Measurements from ENCODE around the gene KCNJ15.

Gene KCNJ15

GRCh38 chr21:38254970-38255369 lies 1.8 kb upstream of the KCNJ15 start:
- TF ChIP-seq CSRNP3 (CRISPR knock-in tag; IDR thresholded peaks at IDR 0.05) = no peak
- no peak for TF ChIP-seq TSHZ2 (CRISPR knock-in tag; IDR thresholded peaks at IDR 0.05)
- no peak for TF ChIP-seq POU6F1 (CRISPR knock-in tag; IDR thresholded peaks at IDR 0.05; ENCODE audit: borderline replicate concordance, low read depth)
- no peak for TF ChIP-seq ZFP30 (CRISPR knock-in tag; IDR thresholded peaks at IDR 0.05)
- TF ChIP-seq ZC3H10 (CRISPR knock-in tag; IDR thresholded peaks at IDR 0.05) = no peak
- no peak for ATAC-seq

- no peak for ATAC-seq
- TF ChIP-seq ZFP3 (CRISPR knock-in tag; IDR thresholded peaks at IDR 0.05) = no peak
- TF ChIP-seq PATZ1 (CRISPR knock-in tag; IDR thresholded peaks at IDR 0.05; ENCODE audit: borderline replicate concordance) = no peak
- no peak for TF ChIP-seq TSHZ2 (CRISPR knock-in tag; IDR thresholded peaks at IDR 0.05)
- no peak for TF ChIP-seq ZC3H10 (CRISPR knock-in tag; IDR thresholded peaks at IDR 0.05)
- TF ChIP-seq ZNF70 (CRISPR knock-in tag; IDR thresholded peaks at IDR 0.05) = no peak
- TF ChIP-seq ZNF565 (CRISPR knock-in tag; conservative IDR thresholded peaks at IDR 0.05; ENCODE audit: low read depth) = no peak
- TF ChIP-seq ARNTL (CRISPR knock-in tag; IDR thresholded peaks at IDR 0.05; ENCODE audit: borderline replicate concordance, low read depth) = no peak
- no peak for TF ChIP-seq GLIS3 (CRISPR knock-in tag; IDR thresholded peaks at IDR 0.05)
- TF ChIP-seq CREB5 (CRISPR knock-in tag; IDR thresholded peaks at IDR 0.05; ENCODE audit: low read depth) = no peak
- no peak for TF ChIP-seq TOX (CRISPR knock-in tag; IDR thresholded peaks at IDR 0.05; ENCODE audit: borderline replicate concordance)
- TF ChIP-seq BACH2 (CRISPR knock-in tag; IDR thresholded peaks at IDR 0.05; ENCODE audit: borderline replicate concordance) = no peak
- TF ChIP-seq PPARA (CRISPR knock-in tag; IDR thresholded peaks at IDR 0.05; ENCODE audit: borderline replicate concordance) = no peak
- TF ChIP-seq ZFP30 (CRISPR knock-in tag; IDR thresholded peaks at IDR 0.05) = no peak
Observed at GRCh38 chr21:38255571-38256117, 1.1 kb upstream of the KCNJ15 start.

- no peak for ATAC-seq
- TF ChIP-seq BACH2 (CRISPR knock-in tag; IDR thresholded peaks at IDR 0.05; ENCODE audit: borderline replicate concordance) (no peak), RARB (CRISPR knock-in tag; IDR thresholded peaks at IDR 0.05) (no peak)
Observed at GRCh38 chr21:38257667-38258066, 876 bp downstream of the KCNJ15 start.

Measured in SK-N-SH treated with all-trans-retinoic acid at 6 μM for 48 hours (cell line).